ENCODE measurements around the gene OR8G1.
"Not testable (repeated sequence)": the region's sequence is repeated elsewhere in the genome, so short reads cannot be mapped to it uniquely, and the experiment has no call there.

OR8G1 gene

GRCh38 chr11:124249869-124250268 is 9.0 kb downstream of the OR8G1 start:
- DNase-seq, result not testable (repeated sequence)

GRCh38 chr11:124256076-124256475 is 15.2 kb downstream of the OR8G1 start, which contains the start of gene OR8G5:
Gene OR8G5, plus strand, starts transcription at chr11:124256376. Its CDS starts 8,556 bp downstream, at chr11:124264932.
- DNase-seq, result no peak

- not testable (repeated sequence) for DNase-seq
Observed at GRCh38 chr11:124265041-124265440, 24.1 kb downstream of the OR8G1 start.

- not testable (repeated sequence) for DNase-seq
Observed at GRCh38 chr11:124270886-124271285, 30.0 kb downstream of the OR8G1 start.

DNA sequence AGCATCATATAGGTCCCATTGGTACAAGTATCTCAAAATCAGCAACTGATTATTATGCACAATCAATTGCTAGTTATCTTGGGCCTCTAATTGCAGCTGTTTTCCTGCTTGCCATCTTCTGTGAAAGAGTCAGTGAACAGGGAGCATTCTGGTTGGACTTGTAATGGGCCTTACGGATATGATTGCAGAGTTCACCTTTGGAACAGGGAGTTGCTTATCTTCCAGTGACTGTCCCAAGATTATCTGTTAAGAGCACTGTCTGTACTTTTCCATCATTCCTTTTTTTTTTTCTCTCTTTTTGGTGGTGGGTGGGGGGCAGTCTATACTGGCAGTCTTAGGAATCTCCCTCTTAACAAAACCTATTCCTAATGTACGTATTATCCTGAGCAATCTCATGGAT is 33.1 kb downstream of the OR8G1 start:
- no peak for DNase-seq

- DNase-seq, result no peak
Observed at GRCh38 chr11:124276081-124276480, 35.2 kb downstream of the OR8G1 start.

GRCh38 chr11:124277207-124277606 is 36.3 kb downstream of the OR8G1 start:
- no peak for DNase-seq

DNA sequence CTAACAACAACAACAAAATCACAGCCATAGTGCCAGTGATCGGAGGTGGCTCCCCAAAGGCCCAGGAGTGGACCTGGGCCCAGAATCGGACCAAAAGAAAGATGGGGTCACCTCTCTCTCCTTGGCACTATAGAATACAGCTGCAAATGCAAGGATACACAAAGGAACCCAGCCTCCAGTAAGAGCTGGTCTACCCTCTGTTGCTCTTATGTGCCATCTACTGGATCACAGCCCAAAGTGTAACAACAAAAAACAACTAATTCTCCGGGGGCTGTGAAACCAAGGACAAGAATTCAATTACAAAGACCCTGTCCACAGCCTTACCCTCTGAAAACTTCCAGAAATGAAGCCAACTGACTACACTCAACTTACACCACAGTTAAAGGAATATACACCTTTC is 36.9 kb downstream of the OR8G1 start:
- DNase-seq, result no peak

DNA sequence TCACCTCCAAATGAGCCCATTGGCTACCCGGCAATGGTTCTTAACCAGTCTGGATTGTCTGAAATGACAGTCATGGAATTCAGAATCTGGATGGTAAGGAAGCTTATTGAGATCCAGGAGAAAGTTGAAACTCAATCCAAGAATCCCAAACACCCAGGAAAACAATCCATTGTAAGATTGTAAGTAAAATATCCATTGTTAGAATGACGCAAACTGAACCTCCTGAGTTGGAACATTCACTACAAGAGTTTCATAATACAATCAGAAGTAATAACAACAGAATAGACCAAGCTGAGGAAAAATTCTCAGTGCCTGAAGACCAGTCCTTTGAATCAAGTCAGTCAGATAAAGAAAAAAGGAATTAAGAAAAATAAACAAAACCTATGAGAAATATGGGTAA is 37.4 kb downstream of the OR8G1 start:
- DNase-seq, result no peak

DNA sequence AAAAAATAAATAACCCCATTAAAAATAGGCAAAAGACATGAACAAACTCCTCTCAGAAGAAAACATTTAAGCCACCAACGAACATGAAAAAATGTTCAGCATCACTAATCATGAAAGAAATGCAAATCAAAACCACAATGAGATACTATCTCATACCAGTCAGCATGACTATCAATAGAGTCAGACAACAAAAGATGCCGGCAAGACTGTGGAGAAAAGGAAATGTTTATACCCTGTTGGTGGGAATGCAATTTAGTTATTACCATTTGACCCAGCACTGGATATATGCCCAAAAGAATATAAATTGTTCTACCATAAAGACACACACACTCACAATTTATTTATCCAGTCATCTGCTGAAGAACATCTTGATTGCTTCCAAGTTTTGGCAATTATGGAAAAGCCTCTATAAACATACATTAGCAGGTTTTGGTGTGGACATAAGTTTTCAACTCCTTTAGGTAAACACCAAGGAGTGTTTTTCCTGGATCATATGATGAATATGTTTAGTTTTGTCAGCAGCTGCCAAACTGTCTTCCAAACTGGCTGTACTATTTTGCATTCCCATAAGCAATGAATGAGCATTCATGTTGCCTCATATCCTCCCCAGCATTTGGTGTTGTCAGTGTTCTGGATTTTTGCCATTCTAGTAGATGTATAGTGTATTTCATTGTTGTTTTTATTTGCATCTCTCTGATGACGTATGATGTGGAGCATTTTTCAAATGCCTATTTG is 44.9 kb downstream of the OR8G1 start:
- no peak for DNase-seq

DNA sequence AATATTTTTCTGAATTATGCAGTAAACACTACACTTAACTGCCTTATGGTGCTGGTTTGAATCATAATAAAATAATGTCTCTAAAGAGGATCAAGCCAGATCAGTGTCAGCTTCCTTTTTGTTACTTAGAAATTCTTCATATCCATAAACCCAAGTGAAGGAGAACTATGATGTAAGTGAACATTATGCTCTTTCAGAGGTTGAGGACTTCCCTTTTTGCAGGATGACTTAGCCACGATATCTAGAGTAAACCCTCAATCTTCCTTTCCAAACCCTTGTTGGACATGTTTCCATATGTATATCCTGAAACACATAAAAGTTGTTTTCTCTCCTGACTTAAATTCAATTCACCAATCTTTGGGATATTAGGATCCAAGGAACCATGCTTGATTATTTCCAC is 53.8 kb downstream of the OR8G1 start:
- no peak for DNase-seq

- no peak for DNase-seq
Observed at GRCh38 chr11:124296016-124296415, 55.1 kb downstream of the OR8G1 start.

DNA sequence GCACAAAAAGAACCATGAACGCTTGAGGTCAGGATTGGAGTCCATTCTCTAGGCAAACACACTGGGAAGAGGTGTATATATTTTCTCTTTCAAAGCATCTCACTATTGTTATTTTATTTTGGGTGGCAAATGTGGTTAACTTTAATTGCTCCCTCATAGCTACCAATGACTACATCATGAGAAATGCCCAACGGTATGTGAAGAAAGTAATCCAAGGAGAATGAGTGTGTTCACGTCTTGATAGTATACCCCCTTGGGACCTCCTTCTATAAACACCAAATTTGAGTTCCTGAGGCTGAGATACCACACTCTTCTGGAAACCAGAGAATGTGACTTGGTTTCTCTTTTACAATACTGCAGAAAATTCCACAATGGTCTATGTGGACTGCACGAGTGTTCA is 57.0 kb downstream of the OR8G1 start:
- no peak for DNase-seq

- DNase-seq, result no peak
Observed at GRCh38 chr11:124301548-124301947, 60.7 kb downstream of the OR8G1 start.

DNA sequence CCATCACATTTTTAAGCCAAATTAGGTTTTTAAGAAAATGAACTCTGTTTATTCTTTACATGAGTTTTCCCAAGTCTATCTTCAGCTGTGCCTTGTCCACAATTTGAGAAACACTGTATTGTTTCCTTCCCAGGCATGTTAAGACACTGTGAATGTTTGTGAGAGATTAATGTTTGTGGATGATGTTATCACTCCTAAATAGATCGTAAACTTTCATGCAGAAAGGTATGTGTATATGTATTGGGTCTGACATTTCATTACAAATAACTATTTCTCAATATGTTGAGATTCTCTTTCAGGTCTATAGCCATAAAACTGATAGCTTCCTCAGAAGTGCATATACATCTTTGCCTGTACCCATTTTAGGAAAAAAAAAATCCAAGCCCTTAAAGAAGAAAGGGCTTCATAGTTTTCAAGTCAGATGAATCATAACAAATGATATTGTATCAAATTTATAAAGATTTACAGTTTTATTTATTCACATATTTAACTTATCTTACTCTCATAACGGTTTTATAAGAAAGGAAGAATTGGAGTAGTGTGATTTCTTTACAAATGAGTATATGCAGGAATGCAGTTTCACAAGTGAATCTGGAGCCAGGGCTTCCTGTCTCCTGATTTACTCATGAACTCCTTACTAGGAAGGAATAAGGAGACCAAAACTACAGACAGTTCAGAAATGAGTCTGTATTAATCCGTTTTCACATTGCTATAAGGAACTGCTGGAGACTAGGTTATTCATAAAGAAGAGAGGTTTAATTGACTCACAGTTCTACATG is 61.6 kb downstream of the OR8G1 start:
- no peak for DNase-seq

All from NCI-H1436 treated with DMSO at 0.1 percent for 48 hours (cell line).